ENCODE results near the gene BOC.

BOC gene

DNA sequence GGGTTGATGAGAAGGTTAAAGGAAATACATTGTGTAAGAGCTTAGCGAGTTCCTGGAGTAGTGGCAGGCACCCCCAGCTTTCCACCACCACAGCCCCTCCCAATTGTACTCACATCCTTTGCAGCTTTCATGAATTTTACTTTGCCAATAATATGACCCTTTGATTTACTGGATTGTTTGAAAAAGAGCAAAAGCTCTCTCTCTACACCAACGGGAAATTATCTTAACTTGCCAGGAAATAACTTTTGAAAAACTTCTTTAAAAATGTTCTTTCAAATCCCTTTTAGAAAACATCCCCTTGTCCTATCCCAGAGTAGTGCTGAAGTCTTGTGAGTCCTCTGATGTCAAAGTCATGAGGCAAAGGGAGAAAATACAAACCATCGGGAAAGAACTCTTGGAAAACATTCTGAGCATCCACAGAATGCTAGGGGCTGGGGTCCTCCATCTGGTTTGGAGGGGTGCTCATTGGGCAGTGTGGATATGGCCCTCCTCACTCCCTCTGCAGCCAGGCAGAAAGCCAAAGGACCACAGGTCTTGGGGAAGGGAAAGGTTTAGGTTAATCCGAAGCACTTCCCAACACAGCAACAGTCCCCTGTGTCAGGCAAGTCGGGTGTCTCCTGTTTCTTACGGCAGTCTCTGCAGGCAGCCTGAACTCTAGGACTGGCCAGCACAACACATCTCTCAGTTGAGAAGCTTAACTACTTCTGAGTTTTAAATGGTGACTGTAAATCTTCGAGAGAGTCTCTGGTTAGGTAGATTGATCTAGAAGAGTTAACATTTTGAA is 36.5 kb downstream of the BOC start:
- Histone ChIP-seq H3K36me3 (ENCODE audit: control insufficient read depth in 2 of 2, insufficient read depth in 2 of 2, low read length in 2 of 2) (no peaks in the 10 kb centered on the region), H3K9ac (ENCODE audit: low read depth in 1 of 2, low read length in 2 of 2) (no peak overlapping the region), H3K4me1 (ENCODE audit: control insufficient read depth in 2 of 2, insufficient read depth in 2 of 2, low read length in 2 of 2) (peaks cover 0 to 5% of the 10 kb centered on the region in 2 donors), H3K4me3 (ENCODE audit: low read length in 2 of 2) (no peak overlapping the region), H3K9me3 (ENCODE audit: control insufficient read depth in 2 of 2, low read length in 2 of 2) (no peaks in the 10 kb centered on the region), H3K27me3 (ENCODE audit: control insufficient read depth in 2 of 2, insufficient read depth in 2 of 2, low read length in 2 of 2) (no peaks in the 10 kb centered on the region), H3K27ac (ENCODE audit: low read depth in 2 of 2, low read length in 2 of 2) (peak overlapping the region; percentile 36 to 57)

- no peak overlapping the region for H3K4me3 ChIP-seq (ENCODE audit: low read length in 2 of 2)
- peak overlapping the region in 1 of 2 donors; percentile 57 for H3K27ac ChIP-seq (ENCODE audit: low read depth in 2 of 2, low read length in 2 of 2)
- H3K9me3 ChIP-seq (ENCODE audit: control insufficient read depth in 2 of 2, low read length in 2 of 2), result no peaks in the 10 kb centered on the region
- no peak overlapping the region for H3K9ac ChIP-seq (ENCODE audit: low read depth in 1 of 2, low read length in 2 of 2)
- no peaks in the 10 kb centered on the region for H3K27me3 ChIP-seq (ENCODE audit: control insufficient read depth in 2 of 2, insufficient read depth in 2 of 2, low read length in 2 of 2)
- peaks cover 0 to 5% of the 10 kb centered on the region in 2 donors for H3K4me1 ChIP-seq (ENCODE audit: control insufficient read depth in 2 of 2, insufficient read depth in 2 of 2, low read length in 2 of 2)
- no peaks in the 10 kb centered on the region for H3K36me3 ChIP-seq (ENCODE audit: control insufficient read depth in 2 of 2, insufficient read depth in 2 of 2, low read length in 2 of 2)
Measured at GRCh38 chr3:113249111-113249510, 37.8 kb downstream of the BOC start.

GRCh38 chr3:113249601-113250000 is 38.2 kb downstream of the BOC start:
- H3K27ac ChIP-seq (ENCODE audit: low read depth in 2 of 2, low read length in 2 of 2), result no peak overlapping the region

GRCh38 chr3:113250566-113250965 is 39.2 kb downstream of the BOC start:
- Histone ChIP-seq H3K9ac (ENCODE audit: low read depth in 1 of 2, low read length in 2 of 2) (no peak overlapping the region), H3K27ac (ENCODE audit: low read depth in 2 of 2, low read length in 2 of 2) (no peak overlapping the region), H3K4me1 (ENCODE audit: control insufficient read depth in 2 of 2, insufficient read depth in 2 of 2, low read length in 2 of 2) (peaks cover 0 to 5% of the 10 kb centered on the region in 2 donors), H3K9me3 (ENCODE audit: control insufficient read depth in 2 of 2, low read length in 2 of 2) (no peaks in the 10 kb centered on the region), H3K27me3 (ENCODE audit: control insufficient read depth in 2 of 2, insufficient read depth in 2 of 2, low read length in 2 of 2) (no peaks in the 10 kb centered on the region), H3K4me3 (ENCODE audit: low read length in 2 of 2) (no peak overlapping the region), H3K36me3 (ENCODE audit: control insufficient read depth in 2 of 2, insufficient read depth in 2 of 2, low read length in 2 of 2) (no peaks in the 10 kb centered on the region)

More at GRCh38 chr3:113249601-113250000, 38.2 kb downstream of the BOC start:
- H3K9ac ChIP-seq (ENCODE audit: low read depth in 1 of 2, low read length in 2 of 2), result no peak overlapping the region
- no peaks in the 10 kb centered on the region for H3K36me3 ChIP-seq (ENCODE audit: control insufficient read depth in 2 of 2, insufficient read depth in 2 of 2, low read length in 2 of 2)
- no peak overlapping the region for H3K4me3 ChIP-seq (ENCODE audit: low read length in 2 of 2)
- H3K9me3 ChIP-seq (ENCODE audit: control insufficient read depth in 2 of 2, low read length in 2 of 2), result no peaks in the 10 kb centered on the region
- peaks cover 0 to 5% of the 10 kb centered on the region in 2 donors for H3K4me1 ChIP-seq (ENCODE audit: control insufficient read depth in 2 of 2, insufficient read depth in 2 of 2, low read length in 2 of 2)
- no peaks in the 10 kb centered on the region for H3K27me3 ChIP-seq (ENCODE audit: control insufficient read depth in 2 of 2, insufficient read depth in 2 of 2, low read length in 2 of 2)

DNA sequence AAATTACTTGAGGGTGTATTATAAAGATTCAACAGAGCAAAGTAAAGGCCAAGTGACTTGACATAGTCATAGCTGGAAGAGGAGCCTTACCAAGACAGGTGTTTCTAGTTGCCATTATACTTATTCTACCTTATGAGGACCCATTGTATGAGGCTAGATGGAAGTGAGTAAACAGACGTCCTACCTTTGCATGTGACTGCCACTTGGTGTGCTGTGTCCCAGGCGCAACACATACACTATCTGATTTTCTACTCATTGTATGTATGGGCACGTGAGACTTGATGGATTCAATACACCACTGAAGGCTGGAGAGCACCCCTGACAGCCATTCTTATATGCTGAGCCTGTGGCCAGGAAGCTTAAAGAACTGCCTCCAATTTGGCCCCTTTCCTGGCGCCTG is 40.5 kb downstream of the BOC start:
- H3K4me1 ChIP-seq (ENCODE audit: control insufficient read depth in 2 of 2, insufficient read depth in 2 of 2, low read length in 2 of 2), result peaks cover 0 to 2% of the 10 kb centered on the region in 2 donors
- no peaks in the 10 kb centered on the region for H3K9me3 ChIP-seq (ENCODE audit: control insufficient read depth in 2 of 2, low read length in 2 of 2)
- no peaks in the 10 kb centered on the region for H3K36me3 ChIP-seq (ENCODE audit: control insufficient read depth in 2 of 2, insufficient read depth in 2 of 2, low read length in 2 of 2)
- no peak overlapping the region for H3K9ac ChIP-seq (ENCODE audit: low read depth in 1 of 2, low read length in 2 of 2)
- no peak overlapping the region for H3K4me3 ChIP-seq (ENCODE audit: low read length in 2 of 2)
- no peaks in the 10 kb centered on the region for H3K27me3 ChIP-seq (ENCODE audit: control insufficient read depth in 2 of 2, insufficient read depth in 2 of 2, low read length in 2 of 2)
- no peak overlapping the region for H3K27ac ChIP-seq (ENCODE audit: low read depth in 2 of 2, low read length in 2 of 2)

DNA sequence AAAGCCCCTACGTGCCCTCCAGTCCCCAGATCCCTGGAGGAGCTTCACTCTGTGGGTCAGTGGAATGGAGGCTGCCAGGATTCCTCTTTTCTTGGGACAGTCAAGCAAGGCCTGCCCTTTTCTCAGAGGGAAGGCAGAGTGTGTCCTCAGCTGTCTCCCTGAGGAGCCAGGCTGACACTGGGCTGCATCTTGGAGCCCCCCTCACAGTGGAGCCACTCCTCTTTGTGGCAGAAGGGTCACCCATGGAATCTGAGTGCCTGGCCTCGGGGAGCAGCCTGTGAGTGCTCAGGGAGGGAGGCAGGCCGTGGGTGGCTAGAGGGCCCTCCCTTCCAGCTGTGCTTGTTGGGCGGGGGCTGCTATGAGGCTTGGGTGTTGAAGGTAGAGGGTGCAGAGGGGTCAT is 41.2 kb downstream of the BOC start:
- Histone ChIP-seq H3K36me3 (ENCODE audit: control insufficient read depth in 2 of 2, insufficient read depth in 2 of 2, low read length in 2 of 2) (no peaks in the 10 kb centered on the region), H3K9me3 (ENCODE audit: control insufficient read depth in 2 of 2, low read length in 2 of 2) (no peaks in the 10 kb centered on the region), H3K27me3 (ENCODE audit: control insufficient read depth in 2 of 2, insufficient read depth in 2 of 2, low read length in 2 of 2) (no peaks in the 10 kb centered on the region), H3K9ac (ENCODE audit: low read depth in 1 of 2, low read length in 2 of 2) (no peak overlapping the region), H3K4me3 (ENCODE audit: low read length in 2 of 2) (no peak overlapping the region), H3K4me1 (ENCODE audit: control insufficient read depth in 2 of 2, insufficient read depth in 2 of 2, low read length in 2 of 2) (no peaks in the 10 kb centered on the region), H3K27ac (ENCODE audit: low read depth in 2 of 2, low read length in 2 of 2) (no peak overlapping the region)

- H3K4me1 ChIP-seq (ENCODE audit: control insufficient read depth in 2 of 2, insufficient read depth in 2 of 2, low read length in 2 of 2), result no peaks in the 10 kb centered on the region
- no peak overlapping the region for H3K9ac ChIP-seq (ENCODE audit: low read depth in 1 of 2, low read length in 2 of 2)
- H3K4me3 ChIP-seq (ENCODE audit: low read length in 2 of 2), result no peak overlapping the region
- no peaks in the 10 kb centered on the region for H3K36me3 ChIP-seq (ENCODE audit: control insufficient read depth in 2 of 2, insufficient read depth in 2 of 2, low read length in 2 of 2)
- H3K9me3 ChIP-seq (ENCODE audit: control insufficient read depth in 2 of 2, low read length in 2 of 2), result no peaks in the 10 kb centered on the region
- no peak overlapping the region for H3K27ac ChIP-seq (ENCODE audit: low read depth in 2 of 2, low read length in 2 of 2)
- no peaks in the 10 kb centered on the region for H3K27me3 ChIP-seq (ENCODE audit: control insufficient read depth in 2 of 2, insufficient read depth in 2 of 2, low read length in 2 of 2)
Measured at GRCh38 chr3:113253702-113254101, 42.3 kb downstream of the BOC start.

DNA sequence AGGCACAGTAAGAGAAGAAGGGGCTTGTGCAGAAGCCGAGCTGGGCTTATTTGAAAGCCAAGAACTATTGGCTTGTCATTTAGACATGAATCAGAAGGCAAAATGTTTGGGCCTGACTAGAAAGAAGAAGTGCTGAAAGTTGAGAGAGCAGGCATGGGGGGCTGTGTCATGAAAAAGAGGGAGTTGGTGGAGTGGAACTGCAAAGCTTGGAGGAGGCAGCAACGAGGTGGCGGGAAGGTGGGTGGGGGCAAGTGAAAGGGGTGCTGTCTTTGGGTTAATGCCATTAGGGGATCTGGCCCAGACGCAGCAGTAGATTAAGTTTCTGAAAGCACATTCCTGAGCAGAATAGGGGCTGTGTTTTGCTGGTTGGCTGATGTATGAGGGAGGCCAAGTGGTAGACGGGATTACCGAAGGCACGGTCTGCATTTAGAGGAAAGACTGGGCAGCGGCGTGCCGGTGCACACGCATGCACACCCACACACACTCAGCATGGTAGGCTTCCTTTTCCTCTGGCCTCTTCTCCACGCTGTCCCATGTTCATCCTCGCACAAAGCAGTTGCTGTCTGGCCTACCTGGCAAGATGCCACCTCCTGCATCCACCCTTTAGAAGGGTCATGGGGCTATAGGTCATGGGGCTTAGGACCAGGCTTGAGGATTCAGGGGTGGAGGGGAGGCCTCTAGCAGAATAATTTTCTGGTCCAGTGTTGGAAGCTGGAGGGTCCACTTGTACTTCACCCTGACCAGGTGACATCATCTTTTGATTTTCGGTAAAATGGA is 43.0 kb downstream of the BOC start:
- Histone ChIP-seq H3K36me3 (ENCODE audit: control insufficient read depth in 2 of 2, insufficient read depth in 2 of 2, low read length in 2 of 2) (no peaks in the 10 kb centered on the region), H3K27ac (ENCODE audit: low read depth in 2 of 2, low read length in 2 of 2) (peak overlapping the region; percentile 10 to 18), H3K27me3 (ENCODE audit: control insufficient read depth in 2 of 2, insufficient read depth in 2 of 2, low read length in 2 of 2) (no peaks in the 10 kb centered on the region), H3K4me1 (ENCODE audit: control insufficient read depth in 2 of 2, insufficient read depth in 2 of 2, low read length in 2 of 2) (no peaks in the 10 kb centered on the region), H3K4me3 (ENCODE audit: low read length in 2 of 2) (no peak overlapping the region), H3K9me3 (ENCODE audit: control insufficient read depth in 2 of 2, low read length in 2 of 2) (no peaks in the 10 kb centered on the region), H3K9ac (ENCODE audit: low read depth in 1 of 2, low read length in 2 of 2) (no peak overlapping the region)

GRCh38 chr3:113255100-113255853 is 43.9 kb downstream of the BOC start:
- Histone ChIP-seq H3K4me1 (ENCODE audit: control insufficient read depth in 2 of 2, insufficient read depth in 2 of 2, low read length in 2 of 2) (no peaks in the 10 kb centered on the region), H3K27me3 (ENCODE audit: control insufficient read depth in 2 of 2, insufficient read depth in 2 of 2, low read length in 2 of 2) (no peaks in the 10 kb centered on the region), H3K9ac (ENCODE audit: low read depth in 1 of 2, low read length in 2 of 2) (no peak overlapping the region), H3K9me3 (ENCODE audit: control insufficient read depth in 2 of 2, low read length in 2 of 2) (no peaks in the 10 kb centered on the region), H3K27ac (ENCODE audit: low read depth in 2 of 2, low read length in 2 of 2) (no peak overlapping the region), H3K36me3 (ENCODE audit: control insufficient read depth in 2 of 2, insufficient read depth in 2 of 2, low read length in 2 of 2) (no peaks in the 10 kb centered on the region), H3K4me3 (ENCODE audit: low read length in 2 of 2) (no peak overlapping the region)

Data from mucosa of rectum (tissue), 2 donors.